ENCODE results near the gene NAXE.
"Not testable (repeated sequence)": the region's sequence is repeated elsewhere in the genome, so short reads cannot be mapped to it uniquely, and the experiment has no call there.

The NAXE gene

GRCh38 chr1:156571261-156571852, 20.2 kb upstream of the NAXE start:
- no peak for DNase-seq (ENCODE audit: low spot score)

DNA sequence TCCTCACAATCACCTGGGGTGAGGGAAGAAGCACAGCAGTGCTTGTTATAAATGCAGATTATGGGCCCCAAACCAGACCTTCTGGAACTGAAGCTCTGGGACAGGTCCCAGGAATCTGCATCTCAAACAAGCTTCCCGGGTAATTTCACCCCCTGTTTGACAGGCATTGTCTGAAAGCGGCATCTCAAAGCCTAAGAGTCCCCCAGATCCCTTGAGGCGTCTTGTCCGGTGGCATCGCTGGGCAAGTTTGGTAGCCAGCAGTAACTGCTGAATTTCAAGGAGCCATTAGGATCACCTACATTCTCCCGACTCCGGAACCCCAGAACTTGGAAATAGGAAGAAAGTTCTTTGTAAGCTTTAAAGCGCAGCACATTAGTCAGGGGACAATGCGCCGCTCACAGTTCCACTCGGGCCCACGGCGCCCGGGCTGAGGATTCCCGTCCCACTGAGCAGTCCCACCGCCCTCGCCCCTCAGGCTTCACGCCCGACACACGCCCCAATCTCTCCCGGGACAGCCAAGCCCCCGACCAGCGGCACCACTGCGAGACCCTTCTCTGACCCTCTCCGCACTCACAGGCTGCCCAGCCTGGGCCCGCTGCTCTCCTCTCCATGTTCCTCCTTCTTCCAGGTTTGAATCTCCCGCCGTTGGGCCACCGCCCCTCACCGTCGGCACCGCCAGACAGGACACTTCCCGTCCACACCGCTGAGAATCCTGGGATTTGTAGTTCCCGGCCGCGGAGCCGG, 19.5 kb upstream of the NAXE start, which contains the start of gene IQGAP3:
IQGAP3 (minus strand) TSS at position 647 of the 744 bp plus-strand sequence; CDS start at position 611, 36 bp downstream.
- DNase-seq (ENCODE audit: low spot score): peak; percentile 87

DNA sequence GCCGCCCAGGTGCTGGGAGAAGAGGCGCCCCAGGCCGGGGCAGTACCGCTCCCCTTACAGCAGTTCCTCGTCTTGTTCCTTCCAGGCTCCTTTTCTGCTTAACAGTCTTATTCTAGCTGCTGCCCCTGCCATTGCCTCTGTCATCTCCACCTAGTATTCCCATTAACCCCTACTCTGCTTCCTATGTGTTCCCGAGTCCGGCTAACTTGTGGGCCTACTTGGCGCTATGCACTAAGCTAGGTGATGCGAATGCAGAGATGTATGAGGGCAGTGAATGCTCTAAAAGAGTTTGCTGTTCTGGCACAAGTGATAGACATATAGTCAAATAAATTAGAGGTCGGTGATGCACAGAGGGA, 18.9 kb upstream of the NAXE start:
- DNase-seq (ENCODE audit: low spot score): no peak

DNA sequence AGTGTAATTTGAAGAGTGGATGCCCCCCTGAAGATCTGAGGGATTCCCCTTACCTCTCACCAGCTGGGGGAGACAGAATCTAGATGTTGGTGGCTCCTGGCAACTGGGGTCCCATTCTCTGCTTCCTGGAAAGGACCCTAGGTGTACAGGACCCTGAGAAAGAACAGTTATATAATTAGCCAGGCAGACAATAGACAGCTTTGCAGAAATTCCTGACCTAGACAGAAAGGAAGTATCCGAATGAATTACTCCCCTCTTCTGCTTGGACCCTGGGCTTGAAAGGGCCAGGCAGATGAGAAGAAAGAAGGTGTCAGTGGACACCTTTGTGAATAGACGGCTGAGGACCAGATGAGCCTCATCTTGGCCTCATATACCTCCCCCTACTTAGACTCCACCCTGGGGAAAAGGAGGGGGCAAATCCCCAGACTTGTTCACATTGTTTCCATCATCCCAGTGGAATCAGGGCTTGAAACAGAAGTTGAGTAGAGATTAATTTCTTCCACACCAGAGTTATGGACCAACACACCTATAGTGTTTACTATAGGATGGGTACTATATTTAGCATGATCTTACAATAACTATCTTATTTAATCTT, 17.4 kb upstream of the NAXE start:
- no peak for DNase-seq (ENCODE audit: low spot score)

DNA sequence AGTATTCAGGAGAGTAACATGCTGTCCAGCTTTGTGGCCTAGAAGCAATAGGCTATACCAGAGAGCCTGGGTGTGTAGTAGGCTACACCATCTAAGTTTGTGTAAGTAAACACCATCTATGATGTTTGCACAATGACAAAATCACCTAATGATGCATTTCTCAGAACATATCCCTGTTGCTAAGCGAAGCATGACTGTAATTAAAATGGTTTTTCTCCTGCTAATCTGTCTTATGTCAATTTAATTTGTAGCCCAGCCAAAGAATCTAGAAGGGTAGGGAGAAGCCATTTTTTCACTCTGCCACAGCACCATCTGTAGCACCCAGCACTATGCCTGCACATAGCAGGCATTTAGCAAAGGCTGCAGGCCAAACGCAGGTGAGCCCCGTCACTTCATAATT, 14.0 kb upstream of the NAXE start:
- no peak for DNase-seq (ENCODE audit: low spot score)

- DNase-seq (ENCODE audit: low spot score): no peak
Measured at GRCh38 chr1:156578055-156578454, 13.5 kb upstream of the NAXE start.

DNA sequence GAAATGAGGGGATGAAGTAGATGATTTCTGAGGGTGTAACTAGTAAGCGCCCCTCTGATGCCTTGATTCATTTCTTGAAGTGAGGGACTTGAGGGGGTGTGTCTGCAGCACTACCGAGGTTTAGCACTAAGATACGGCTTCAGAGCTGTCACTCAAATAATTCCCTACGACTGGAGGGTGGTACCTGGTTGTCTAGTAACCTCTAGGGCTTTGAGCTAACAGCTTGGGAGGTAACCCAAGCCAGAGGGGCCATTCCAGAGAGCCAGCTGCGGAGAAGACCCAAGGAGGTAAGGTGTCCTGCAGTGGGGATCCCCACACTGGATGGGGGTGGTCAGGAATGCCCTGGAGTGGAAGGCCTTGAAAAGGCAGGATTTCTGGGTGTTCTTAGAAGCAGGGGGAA, 12.1 kb upstream of the NAXE start, which contains the start of gene TTC24:
TTC24 (plus strand) TSS at position 252 of the 400 bp plus-strand sequence. CDS start 1,642 bp downstream, outside the sequence.
- no peak for DNase-seq (ENCODE audit: low spot score)

- no peak for DNase-seq (ENCODE audit: low spot score)
Measured at GRCh38 chr1:156581661-156582387, 9.8 kb upstream of the NAXE start.

DNA sequence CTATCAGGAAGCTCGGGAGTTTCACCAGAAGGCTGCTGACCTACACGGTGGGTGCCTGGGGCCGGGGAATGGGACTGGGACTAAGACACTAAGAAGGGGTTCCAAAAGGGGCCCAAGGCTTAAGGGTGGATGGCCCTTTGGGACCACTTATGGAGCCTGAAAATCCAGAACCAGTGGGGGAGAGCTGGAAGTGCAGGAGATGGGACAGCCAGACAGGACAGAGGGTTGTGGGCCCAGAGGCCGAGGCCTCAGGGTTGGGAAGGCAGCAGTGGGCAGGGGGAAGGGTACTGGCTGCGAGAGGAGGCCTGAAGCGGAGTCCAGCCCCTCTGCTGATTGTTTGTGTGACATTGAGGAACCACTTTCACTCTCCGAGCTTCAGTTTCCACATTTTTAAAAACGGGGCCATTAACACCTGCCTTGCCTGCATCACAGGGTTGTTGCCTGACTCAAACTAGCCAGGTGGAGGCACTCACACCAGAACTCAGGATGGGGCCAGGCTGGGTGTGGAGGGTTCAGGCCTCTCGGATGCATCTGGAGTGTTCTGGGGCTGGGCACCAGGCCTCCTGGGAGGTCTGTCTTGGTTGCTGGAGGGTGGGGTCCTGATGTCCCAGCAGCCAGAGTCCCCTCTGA, 9.1 kb upstream of the NAXE start:
- no peak for DNase-seq (ENCODE audit: low spot score)

GRCh38 chr1:156583821-156584622, 7.6 kb upstream of the NAXE start:
- DNase-seq (ENCODE audit: low spot score): peak; percentile 91

GRCh38 chr1:156584813-156585212, 6.8 kb upstream of the NAXE start:
- DNase-seq (ENCODE audit: low spot score): no peak

- DNase-seq (ENCODE audit: low spot score): no peak
Measured at GRCh38 chr1:156586323-156586722, 5.3 kb upstream of the NAXE start.

- DNase-seq (ENCODE audit: low spot score): no peak
Measured at GRCh38 chr1:156586892-156587477, 4.6 kb upstream of the NAXE start.

GRCh38 chr1:156587927-156588326, 3.6 kb upstream of the NAXE start:
- DNase-seq (ENCODE audit: low spot score): not testable (repeated sequence)

DNA sequence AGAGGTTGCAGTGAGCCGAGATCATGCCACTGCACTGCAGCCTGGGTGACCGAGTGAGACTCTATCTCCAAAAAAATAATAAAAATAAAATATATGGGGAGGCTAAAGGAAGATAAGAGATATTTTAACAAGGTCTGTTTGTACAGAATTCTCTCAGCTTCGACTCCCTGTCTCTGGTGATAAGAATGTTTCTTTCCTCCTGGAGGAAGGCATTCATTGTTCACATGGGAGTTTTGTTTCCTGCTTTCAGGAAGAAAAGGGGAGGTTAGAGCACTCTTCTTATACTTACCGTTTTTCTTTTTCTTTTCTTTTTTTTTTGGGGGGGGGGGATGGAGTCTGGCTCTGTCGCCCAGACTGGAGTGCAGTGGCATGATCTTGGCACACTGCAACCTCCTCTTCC, 2.0 kb upstream of the NAXE start:
- no peak for DNase-seq (ENCODE audit: low spot score)

DNA sequence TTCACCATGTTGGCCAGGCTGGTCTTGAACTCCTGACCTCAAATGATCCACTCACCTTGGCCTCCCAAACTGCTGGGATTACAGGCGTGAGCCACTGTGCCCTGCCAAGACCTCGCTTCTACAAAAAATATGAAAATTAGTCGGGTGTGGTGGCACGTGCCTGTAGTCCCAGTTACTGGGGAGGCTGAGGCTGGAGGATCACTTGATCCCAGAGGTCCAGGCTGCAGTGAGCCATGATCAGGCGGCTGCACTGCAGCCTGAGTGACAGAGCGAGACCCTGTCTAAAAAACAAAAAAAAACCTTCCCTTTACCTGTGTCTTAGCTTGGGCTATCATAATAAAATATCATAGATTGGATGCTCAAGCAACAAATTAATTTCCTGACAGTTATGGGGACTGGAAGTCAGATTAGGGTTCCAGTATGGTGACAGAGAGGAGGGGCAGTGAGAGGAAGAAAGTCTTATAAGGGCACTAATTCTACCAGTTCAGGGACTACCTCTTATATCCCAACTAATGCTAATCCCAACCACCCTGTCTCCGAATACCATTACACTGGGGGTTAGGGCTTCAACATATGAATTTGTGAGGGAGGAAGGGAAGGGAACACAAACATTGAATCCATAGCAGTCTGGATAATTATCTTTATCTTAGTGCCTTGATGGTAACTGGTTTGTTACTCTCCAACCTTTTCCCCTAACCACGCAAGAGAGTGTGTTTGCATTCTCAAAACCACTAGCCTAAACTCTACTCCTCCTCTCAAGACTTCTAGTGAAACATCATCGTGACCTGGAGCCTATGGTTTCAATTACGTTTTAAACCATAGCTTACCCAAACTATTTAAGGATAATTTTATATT, 1.0 kb upstream of the NAXE start:
- no peak for DNase-seq (ENCODE audit: low spot score)

- no peak for DNase-seq (ENCODE audit: low spot score)
Measured at GRCh38 chr1:156591181-156591431, 470 bp upstream of the NAXE start.

DNA sequence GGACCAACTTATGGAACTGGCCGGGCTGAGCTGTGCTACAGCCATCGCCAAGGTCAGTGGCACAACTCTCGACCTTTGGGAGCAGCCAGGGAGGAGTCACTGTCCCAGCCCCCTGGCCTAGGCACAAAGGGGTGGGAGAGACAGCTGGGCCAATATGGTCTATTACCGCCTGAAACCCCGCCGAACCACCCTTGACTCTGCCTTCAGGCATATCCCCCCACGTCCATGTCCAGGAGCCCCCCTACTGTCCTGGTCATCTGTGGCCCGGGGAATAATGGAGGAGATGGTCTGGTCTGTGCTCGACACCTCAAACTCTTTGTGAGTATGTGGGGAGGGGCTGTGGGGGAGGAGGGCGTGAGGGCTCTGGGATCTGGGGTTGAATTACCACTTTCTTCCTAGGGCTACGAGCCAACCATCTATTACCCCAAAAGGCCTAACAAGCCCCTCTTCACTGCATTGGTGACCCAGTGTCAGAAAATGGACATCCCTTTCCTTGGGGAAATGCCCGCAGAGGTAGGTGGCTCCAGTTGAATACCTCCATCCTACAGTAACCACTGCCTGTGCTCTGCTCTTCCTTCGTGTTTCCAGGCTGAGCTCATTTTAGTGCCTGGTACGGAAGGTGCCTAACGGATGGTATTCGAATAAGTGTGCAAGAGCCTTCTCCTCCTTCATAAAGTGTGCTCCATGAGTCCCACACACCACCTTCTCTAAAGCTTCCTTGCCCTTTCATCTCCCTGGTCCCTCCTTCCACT, 758 bp downstream of the NAXE start:
- no peak for DNase-seq (ENCODE audit: low spot score)

- DNase-seq (ENCODE audit: low spot score): no peak
Measured at GRCh38 chr1:156592910-156593660, 1.5 kb downstream of the NAXE start.
